KG1 (cell line): ENCODE measurements around the gene ABHD16A.

Source experiments
- DNase-seq: peaks from one replicate; lab custom pipeline; 2025; lab: John Stamatoyannopoulos, UW

Gene ABHD16A

DNA sequence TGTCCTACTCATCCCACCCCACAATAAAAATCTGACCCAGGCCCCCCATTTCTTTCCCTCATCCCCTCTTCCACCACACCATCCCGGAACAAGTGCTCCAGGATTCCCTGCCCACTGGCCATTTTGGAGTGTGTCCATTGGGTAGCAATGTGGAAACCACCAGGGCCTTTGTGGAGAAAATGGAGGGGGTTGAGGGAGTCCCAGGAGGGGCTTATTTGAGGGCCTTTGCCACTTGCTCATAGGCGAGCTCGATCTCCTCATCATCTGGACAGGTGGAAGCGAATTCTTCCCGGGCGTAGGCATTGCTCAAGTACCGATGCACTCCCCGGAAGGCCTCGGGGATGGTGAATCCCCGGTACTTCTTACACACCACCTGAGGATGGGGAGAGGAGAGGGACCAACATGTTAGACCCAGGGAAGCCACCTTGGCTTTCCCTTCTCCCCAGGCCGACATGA, 27.5 kb upstream of the ABHD16A start:
- no peak for DNase-seq

DNA sequence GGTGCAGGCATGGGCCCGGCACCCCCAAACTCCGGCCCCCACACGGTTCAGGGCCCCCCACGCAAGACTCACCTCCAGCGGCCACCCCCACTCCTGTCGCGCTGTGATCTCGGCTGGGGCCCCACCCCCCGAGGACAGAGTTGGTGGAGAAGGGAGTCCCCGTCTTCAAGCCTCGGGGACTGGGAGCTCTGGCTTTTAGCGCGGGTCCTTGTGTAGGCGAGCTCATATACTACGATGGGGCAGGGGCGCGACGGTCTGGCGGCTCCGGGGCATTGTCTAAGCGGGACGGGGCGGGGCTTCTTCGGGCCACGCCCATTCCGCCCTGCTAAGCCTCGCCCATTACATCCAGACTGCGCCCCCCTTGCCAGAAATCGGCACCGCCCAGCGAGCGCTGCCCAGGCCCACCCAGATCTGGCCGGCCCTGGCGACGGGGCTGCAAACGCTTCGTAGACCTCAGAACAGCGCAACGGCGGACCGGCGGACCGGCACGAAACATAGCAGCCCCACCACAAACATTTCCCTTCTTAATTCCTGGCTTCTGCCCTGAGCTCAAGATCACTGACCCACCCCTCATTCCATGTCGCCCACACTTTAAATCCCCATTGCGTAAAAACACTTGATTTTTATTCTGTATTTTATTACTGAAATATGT, 27.0 kb upstream of the ABHD16A start:
- no peak for DNase-seq

DNA sequence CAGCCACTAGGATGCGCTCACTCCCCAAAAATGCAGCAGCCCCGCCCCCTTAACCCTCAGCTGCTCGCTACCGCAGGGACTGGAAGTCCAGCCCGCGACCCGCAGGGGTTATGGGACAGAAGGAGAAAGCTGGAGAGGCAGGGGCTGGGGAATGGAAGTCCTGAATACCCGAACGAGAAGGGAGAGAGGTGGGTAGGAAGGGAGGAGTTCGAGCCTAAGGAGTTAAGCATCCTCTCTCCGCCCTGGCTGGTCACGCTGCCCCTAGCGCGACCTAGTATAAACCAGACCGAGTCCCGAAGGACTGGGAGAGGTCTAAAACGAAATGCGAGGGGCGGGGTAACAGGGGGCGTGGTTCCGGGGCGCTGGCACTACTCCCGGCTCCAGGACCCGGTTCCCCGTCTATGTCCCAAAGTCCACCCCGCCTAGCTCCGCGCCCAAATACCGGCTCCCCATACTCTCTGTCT, 26.4 kb upstream of the ABHD16A start:
- no peak for DNase-seq

DNA sequence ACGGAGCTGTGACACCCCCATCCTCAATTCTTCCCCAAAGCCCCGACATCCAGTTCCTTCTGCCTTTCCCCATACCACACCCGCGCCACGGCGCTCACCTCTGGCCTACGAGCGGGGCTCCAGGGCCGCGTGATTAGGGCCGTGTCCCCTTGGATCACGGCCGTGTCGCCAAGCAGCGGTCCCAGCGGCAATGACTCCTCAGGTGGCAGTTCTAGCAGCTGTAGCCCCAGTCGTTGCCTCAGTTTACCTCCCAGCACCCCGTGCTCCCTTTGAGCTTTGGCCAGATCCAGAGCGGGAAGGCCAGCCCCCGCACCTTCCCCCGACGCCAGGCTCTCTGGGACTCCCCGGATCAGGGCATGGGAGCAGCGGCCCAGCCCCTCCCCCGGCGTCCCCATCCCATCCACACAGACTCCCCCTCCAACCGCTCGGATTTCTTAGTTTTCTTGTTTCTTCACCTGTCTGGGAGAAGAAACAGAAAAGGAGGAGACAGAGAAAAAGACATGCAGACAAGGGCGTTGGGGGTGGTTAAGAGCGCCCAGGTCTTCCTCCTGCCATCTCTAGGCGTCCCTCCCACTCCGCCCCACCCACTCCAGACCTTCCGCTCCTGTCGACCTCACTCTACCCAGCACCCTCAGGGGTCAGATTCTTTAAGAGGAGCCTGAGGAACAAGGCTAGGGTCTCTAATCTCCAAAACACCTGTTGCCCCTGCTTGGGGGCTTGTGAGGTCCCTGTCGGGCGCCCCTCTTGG, 25.8 kb upstream of the ABHD16A start, which contains the start of gene DDAH2:
DDAH2 (minus strand) TSS at position 533 of the 748 bp plus-strand sequence; CDS start at position 395, 138 bp downstream.
- DNase-seq, result no peak

DNA sequence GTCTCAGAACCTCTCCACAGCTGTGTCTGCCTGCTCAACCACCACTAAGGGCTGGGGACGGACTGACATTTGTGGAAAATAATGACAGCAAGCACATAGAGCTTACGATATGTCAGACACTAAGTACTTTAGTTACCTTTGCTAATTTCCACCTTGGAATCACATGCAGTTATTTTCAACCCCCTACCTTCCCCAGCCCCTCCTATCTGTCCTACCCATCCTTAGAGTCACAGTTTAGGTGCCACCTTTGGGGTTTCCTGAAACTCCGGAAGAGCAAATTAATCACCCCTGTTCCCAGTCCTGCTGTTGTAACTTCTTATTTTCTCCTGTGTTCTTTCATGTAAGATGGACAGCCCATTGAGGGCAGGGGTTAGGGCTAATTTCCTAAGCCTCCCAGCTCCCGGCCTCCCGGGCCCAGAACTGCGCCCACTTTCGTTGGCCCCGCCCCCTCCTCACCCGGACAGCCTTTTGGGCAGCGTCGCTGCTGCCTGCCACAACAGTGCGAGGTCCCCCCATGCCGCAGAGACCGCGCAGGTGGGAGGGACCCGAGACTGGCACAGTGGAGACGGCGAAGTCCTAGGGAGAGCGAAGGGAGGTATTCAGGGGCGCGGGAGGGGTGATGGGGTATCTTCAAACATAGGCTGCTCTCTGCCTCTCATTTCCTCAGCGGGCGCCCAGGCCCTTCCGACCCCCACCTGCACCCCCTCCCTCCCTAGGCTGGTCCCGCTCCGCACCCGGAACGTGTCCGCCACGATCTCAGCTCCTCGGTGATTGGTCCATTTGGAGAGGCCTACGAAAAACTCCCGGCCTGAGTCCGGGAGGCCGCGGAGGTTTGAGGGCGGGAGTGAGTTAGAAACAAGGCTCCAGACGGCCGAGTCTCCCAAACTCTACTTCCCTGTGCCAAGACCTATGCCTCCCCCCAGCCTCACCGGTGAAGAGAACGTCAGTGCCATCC, 24.9 kb upstream of the ABHD16A start:
- peak; percentile 86 for DNase-seq

DNA sequence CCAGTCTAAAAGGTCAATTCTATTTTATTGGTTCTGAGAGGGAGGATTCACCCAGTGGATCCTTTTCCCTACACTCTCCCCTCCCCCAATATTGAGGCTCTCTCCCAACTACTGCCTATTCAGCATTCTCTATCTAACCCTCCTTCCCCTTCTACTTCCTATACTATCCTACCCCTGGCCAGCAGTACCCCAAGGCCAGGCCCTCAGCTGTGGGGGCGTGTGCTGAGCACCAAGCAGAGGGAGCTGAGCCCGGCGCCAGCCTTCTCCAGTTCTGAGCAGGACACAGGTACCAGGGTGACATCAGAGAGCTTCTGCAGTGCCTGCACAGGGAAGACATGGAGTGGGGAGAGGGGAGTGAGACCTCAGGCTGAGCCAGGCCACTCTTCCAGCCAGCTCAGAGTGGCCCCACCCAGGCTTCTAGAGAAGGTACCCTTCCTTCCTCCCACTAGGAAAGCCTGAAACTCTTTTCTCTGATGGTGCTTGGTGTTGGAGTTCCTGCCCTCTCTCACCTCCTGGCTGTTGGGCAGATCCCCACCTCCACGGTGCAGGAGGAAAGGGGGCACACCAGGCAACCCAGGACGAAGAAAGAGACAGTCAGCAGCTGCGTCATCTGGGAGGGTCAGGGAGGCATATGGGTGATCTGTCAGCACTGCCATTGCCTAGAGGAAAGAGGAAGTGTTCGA, 24.1 kb upstream of the ABHD16A start:
- no peak for DNase-seq

DNA sequence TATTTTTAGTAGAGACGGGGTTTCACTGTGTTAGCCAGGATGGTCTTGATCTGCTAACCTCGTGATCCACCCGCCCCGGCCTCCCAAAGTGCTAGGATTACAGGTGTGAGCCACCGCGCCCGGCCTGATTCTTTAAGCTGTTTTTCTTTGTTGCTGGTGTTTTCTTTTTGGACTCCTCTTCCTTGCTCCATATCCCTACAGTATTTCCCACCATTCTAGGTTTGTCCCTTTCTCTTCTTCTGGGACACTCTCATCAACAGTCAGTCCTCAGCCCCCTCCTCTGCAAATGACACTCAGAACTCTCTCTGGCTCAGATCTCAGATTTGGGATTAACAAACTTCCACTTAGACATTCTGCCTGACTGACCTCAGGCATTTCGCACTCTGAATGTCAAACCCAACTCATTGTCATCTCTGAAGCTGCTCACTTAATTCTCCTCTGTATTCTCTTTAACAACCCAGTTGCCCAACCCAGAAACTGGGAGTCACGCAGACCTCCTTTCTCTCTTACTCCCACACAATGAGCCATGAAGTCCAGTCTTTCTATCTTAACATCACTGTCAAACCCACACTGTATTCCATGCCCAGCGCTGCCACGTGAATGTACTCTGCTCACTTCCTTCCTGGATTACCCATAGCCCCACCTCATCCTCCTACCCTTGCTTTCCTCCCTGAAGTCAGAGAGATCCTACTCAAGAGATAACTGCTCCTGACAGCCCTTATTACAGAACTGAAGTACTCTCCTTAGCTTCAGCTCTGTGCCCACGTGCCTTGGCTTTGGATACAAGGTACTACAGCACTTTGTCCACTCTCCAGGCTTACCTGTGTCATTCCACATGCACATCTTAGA, 22.6 kb upstream of the ABHD16A start:
- DNase-seq, result no peak

DNA sequence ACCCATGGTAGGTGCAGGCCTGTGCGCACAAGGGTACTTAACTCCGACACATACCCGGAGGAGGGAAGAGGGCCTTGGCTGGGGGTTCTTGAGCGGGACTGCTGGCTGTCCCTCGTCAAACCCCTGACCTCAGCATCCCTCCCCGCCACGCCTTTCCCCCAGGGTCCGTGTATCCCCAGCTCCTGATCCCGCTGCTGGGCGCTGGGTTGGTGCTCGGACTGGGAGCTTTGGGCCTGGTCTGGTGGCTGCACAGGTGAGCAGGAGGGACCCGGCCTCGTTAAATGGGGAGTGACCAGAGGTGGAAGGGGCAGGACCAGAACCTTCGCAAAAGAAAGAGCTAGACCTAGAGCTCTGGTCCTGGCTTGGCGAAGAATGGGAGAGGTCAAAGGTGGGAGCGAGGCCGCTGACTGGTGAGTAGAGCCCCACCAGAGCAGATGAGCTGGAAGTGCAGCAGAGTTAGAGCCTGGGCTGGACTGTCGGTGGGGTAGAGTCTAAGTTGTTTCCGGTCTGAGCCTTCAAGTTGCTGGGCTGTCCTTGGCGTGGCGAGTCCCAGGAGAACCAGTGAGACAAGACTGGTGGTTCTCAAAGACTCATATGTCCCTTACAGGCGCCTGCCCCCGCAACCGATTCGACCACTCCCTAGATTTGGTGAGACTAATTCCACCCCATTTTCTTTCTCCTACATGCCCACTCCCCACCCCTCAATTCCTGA, 21.0 kb upstream of the ABHD16A start:
- no peak for DNase-seq

DNA sequence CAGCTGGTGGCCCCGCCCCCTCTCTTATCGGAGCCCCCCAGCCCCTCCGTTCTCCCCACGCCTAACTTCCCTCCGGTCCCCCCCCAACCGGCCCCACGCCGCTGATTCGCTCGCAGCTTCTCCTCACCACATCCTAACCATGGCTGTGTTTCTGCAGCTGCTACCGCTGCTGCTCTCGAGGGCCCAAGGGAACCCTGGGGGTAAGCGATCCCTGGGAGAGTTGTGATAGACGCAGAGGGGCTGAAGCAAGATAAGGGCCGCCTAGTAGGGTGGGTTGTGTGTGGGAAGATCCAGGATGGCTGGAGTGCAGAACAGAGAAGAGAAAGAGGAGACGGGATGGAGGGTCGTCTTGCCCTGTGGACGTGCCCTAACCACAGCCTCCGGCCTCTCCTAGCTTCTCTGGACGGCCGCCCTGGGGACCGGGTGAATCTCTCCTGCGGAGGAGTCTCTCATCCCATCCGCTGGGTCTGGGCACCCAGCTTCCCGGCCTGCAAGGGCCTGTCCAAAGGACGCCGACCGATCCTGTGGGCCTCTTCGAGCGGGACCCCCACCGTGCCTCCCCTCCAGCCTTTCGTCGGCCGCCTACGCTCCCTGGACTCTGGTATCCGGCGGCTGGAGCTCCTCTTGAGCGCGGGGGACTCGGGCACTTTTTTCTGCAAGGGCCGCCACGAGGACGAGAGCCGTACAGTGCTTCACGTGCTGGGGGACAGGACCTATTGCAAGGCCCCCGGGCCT, 20.3 kb upstream of the ABHD16A start, which contains the start of gene MPIG6B:
MPIG6B (plus strand) TSS at position 129 of the 735 bp plus-strand sequence; CDS start at position 140, 11 bp downstream.
- no peak for DNase-seq

DNA sequence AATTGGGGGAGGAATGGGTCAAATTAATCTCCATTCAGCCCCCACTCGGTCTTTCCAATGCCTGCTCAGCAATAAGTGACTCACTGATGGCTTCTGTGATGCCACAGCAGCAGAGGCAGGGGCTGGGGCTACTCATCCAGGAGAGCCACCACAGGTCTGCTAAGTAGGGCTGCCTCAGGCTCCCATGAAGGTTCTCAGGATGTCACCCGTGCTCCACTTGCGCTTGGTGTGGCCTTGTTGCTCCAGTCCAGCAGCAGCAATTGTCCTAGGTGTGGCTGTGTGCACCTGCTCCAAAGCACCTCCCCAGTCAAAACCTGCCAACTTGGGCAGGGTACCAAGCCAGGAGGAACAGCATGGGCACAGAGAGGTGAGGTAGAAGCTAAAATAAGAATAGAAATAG, 19.0 kb upstream of the ABHD16A start:
- no peak for DNase-seq

DNA sequence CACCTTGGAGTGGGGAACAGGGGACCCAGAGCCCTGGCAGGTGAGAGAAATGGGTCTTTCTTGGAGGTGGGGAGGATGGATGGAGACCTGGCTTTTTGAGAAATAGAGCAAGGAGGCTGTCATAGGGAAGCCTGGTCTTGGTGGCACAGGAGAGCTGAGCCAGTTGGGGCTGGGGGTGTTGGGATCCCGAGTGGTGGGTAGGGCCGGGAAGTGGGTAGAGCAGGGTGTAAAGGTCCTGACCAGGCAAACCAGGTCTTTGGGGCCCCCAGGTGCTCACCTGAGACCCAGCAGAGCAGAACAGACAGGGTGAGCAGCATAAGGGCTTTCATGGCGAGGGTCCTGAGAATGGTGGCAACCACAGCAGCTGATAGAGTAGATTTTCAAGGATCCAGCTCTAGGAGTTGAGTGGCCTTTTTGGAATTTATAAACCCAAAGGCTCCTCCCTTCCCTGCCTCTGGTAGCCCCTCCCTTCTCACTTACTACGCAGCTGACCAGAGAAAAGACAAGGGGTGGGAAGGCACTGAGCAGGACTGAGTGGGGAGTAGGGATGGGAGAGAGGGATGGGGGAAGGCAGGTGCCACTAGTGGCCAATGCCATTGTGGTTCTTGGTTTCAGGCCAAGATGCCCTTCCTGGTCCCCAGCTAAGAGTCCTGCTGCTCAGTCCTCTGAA, 18.4 kb upstream of the ABHD16A start, which contains the start of gene LY6G6C:
LY6G6C (minus strand) TSS at position 396 of the 670 bp plus-strand sequence; CDS start at position 329, 67 bp downstream.
- no peak for DNase-seq

DNA sequence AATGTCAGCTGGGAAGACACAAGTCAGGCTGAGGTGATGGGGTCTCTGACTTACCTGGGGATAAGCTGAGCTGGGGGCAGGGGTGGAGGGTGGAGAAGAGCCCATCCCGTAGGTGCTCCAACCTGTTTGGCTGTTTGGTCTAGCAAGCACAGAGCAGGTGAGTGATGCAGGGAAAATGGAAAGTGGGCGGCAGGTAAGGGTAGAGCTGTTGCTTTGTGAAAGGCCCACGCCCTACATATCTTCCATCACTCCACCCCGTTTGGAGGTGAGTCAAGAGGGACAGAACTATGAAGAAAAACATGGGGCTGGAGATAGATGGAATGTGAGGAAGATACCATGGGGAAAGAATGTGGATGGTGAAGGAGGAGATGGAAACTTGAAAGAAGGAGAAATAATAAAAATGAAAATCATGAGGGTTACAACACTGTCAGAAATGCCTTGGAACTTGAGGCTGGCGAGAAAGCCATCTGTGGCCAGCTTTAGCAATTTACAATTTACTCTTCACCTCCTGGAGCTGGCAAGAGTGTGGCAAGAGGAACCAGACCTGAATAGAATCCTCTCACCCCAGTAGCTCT, 17.2 kb upstream of the ABHD16A start:
- DNase-seq, result no peak

DNA sequence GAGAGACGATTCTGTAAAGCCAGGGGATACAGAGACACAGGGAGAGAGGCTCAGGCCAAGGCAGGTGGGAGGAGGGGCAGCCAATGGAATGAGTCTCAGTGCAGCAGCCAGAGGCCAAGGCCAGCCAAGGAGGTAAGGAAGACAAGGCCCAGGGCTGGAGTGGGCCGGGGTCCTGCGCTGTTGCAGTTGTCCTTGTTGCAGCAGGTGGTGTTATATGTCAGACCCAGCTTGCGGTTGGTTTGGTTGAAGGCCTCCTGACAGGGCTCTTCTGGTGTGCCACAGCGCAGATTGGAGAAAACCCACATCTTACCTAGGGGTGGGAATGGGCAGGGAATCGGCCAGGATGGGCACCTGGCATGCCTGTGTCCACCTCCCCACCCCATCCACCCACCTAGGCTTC, 15.9 kb upstream of the ABHD16A start:
- DNase-seq, result no peak

DNA sequence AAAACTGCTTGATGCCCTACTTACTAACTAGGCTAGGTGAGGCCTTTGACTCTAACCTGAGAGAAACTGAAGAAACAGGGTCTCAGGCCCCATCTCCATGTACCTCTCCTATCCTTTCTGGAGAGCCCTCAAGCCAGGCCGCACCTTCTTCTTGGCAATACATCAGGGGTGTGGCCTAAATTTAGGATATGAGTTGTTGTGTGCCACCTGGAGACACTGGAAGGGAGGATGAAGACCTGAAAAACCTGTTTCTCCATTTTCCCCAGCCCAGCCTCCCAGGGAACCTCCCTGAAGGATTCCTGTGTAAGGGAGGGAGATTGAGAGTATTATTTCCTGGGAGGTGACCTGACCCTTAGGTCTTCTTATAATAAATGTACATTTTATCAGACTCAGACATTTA, 15.1 kb upstream of the ABHD16A start:
- DNase-seq, result no peak

DNA sequence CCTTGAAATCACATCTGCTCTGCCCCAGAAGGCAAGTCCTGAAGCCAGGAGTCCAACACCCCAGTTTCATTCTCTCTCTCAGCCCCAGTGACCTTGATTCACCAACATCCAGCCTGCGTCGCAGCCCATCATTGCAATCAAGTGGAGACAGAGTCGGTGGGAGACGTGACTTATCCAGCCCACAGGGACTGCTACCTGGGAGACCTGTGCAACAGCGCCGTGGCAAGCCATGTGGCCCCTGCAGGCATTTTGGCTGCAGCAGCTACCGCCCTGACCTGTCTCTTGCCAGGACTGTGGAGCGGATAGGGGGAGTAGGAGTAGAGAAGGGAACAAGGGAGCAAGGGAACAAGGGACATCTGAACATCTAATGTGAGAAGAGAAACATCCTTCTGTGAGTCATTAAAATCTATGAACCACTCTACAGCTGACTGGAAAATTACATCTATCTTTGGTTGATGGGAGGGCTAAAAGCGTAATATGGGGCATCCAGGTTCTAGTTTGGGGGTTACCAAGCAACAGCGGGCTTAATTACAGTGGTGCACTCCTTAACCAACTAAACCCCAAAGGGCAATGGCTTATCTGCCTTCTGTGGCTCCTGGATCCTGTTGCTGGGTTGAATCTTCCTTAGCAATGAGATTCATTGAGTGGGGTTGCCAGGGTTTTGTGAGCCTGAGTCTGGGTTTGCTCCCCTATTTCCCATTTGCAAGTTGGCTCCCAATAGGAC, 14.5 kb upstream of the ABHD16A start:
- DNase-seq, result no peak

DNA sequence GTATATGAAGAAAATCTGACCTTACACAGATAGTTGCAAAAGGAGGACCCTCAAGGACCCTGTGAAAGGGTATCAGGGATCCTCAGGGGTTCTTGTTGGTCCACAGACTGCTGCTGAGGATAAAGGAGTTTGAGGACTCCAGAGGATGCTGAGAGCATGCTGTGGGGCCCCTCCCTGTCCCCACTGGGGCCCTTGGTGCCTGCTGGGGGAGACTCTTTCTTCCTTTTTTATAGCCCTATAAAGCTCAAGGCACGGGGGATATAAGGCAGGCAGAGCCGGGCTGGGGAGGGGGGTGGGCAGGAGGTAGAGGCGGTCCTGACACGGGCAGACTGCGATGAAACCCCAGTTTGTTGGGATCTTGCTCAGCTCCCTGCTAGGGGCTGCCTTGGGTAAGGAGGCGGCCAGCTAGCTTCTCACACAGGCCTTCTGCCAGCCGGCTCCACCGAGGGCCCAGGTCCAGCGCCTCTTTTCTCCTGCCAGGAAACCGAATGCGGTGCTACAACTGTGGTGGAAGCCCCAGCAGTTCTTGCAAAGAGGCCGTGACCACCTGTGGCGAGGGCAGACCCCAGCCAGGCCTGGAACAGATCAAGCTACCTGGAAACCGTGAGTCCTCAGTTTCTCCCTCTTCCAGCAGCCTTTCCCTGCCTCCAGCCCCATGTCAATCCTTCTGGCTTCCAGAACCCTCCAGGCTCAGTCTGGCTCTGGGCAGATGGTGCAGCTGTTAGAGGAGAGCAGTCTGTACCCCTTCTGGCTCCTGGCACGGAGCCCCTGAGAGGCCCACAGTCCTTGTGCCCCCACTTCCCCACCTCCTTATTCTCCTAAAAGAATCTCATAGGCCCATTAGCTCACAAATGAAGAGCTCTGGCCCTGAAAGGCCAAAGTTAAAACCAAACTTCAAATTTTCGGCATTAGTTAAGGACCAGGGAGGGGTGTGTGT, 12.2 kb upstream of the ABHD16A start, which contains the start of gene LY6G6D:
LY6G6D (plus strand) TSS at position 327 of the 937 bp plus-strand sequence; CDS start at position 335, 8 bp downstream.
- no peak for DNase-seq
